GM15510 (cell line): ENCODE results near the gene HMGCS2.

Experiments used
- POLR2A ChIP-seq: IDR thresholded peaks from 3 replicates; pipeline ENCODE4 v1.6.1; 2011; ENCODE audit warnings: borderline replicate concordance; ENCODE audit not compliant: insufficient read length; ENCODE audit errors: extremely low read depth

Gene HMGCS2

GRCh38 chr1:119743776-119744597, 24.7 kb downstream of the HMGCS2 start:
- TF ChIP-seq POLR2A, result no peak

- TF ChIP-seq POLR2A, result no peak
Observed at GRCh38 chr1:119743308-119743707, 25.4 kb downstream of the HMGCS2 start.

DNA sequence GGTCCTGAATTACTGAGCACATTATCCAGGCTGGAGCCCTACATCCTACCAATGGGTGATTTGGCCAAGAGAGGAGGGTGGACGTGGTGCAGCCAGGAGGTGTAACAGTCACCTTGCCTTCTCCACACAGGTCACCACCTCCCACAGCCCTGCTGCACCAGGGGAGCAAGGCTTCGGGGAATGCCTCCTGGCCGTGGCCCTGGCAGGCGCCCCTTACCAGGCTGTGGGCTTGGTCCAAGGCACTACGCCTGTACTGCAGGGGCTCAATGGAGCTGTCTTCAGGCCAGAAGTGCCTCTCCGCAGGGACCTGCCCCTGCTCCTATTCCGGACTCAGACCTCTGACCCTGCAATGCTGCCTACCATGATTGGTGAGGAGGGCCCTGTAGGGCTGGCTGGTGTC, 26.0 kb downstream of the HMGCS2 start:
- TF ChIP-seq POLR2A, result no peak

DNA sequence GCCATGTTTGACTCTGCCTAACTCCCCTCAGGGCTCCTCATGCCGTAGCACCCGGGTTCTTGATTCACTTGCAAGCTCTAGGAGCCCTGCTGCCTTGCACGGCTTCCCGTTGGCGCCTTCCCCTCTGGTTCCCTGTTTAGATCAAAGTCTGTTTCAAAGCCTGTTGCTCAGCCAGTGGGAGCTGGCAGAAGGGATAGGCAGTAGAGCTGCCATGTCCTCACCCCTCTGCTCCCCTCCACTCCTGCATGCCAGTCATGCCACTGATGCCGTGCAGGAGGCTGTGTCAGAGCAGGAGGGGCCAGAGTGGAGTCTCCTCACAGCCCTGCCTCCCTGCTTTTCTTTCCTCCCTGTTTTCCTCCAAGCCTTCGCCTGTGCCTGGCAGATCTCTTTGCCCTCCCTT, 26.5 kb downstream of the HMGCS2 start:
- no peak for TF ChIP-seq POLR2A

DNA sequence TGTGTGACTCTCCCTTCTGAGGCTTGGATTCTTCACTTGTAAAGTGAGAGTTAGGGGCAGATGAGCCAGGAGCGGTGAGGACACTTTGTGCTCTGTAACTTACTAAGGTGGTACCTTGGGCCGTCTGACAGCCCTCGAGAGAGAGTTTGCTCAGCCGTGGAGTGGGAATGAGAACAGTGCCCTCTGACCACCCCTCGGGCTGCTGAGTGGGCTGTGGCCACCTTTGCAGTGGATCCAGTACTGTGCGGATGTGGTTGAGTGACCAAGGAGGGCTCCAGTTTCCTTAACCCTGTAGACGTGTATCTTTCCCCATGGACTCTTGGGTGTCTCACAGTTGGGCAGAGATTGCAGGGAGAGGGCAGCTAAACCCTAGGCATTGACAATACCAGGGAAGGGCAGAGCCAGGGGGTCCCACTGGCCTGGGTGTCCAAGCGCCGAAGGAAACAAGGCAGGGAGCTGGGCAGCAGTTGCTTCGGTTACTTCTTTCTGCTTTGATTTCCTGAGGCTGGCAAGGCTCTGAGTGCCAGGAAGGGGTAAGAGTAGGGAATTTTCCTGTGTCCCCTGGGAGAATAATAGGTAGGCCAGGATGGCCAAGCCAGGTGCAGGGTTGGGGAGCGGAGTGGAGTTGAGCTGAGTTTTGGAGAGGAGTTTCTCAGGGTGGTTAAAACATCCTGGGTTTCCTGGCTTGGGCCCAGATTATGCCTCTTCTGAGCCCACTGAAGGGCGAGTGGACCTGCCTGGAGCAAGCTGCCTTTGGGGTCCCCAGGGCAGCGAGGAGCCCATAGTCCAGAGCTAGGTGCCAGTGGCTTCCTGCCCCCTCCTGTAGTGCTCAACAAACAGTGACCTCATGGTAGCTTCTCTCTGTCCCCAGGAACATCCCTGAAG, 27.6 kb downstream of the HMGCS2 start:
- no peak for TF ChIP-seq POLR2A

DNA sequence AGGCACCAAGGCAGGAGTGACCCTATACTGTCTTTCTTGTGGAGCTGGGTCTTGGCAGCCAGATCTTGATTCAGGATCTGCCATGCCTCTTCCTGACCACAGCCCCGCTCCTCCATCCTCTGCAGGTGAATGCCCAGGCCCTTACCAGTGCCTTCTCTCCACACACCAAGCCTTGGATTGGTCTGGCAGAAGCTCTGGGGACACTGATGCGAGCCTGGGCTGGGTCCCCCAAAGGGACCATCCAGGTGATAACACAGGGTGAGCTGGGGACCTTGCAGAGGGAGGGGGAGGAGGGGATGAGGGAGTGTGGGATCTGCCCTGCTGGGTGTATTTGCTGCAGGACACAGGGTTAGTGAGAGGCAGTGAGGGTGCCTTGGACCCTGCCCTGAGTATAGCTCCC, 28.4 kb downstream of the HMGCS2 start:
- no peak for TF ChIP-seq POLR2A

GRCh38 chr1:119739150-119739549, 29.6 kb downstream of the HMGCS2 start:
- TF ChIP-seq POLR2A, result no peak

DNA sequence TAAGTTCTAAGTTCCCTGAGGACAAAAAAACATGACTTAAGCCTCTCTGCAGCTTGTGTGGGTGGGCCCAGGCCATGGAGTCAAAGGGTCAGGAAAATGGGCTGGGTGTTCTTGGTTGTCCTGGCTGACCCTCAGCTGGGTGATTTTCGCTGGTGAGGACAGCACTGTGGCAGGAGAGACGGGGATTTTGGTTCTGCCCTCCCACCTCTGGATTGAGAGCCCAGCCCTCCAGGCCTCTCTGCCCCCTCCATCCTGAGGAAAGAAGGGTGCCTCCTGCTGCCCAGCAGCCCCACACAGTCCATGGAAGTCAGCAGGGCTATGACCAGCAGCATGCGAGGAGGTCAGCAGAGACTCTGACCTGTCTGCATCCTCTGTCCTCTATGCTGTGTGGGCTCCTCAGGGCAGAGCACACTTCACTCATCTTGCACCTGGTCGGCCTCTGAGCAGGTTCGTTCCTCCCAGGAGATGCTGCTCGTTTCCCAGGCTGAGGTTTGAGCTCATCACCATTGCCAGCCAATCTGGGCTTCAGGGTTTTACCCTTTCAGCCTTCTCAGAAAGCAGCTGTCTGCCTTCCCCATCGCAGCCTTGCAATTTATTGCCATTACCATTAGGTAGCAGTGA, 30.5 kb downstream of the HMGCS2 start:
- TF ChIP-seq POLR2A, result no peak

GRCh38 chr1:119737040-119737682, 31.5 kb downstream of the HMGCS2 start:
- no peak for TF ChIP-seq POLR2A

GRCh38 chr1:119736649-119737039, 32.1 kb downstream of the HMGCS2 start:
- no peak for TF ChIP-seq POLR2A

GRCh38 chr1:119735217-119735616, 33.5 kb downstream of the HMGCS2 start:
- TF ChIP-seq POLR2A, result no peak

- TF ChIP-seq POLR2A, result no peak
Observed at GRCh38 chr1:119733754-119734153, 35.0 kb downstream of the HMGCS2 start.

- no peak for TF ChIP-seq POLR2A
Observed at GRCh38 chr1:119732465-119733168, 36.1 kb downstream of the HMGCS2 start.
